ENCODE data around the gene TEKT3.

Gene TEKT3

GRCh38 chr17:15342460-15342859, 1.1 kb upstream of the TEKT3 start:
- Histone ChIP-seq H3K27me3 (ENCODE audit: insufficient read depth, low read length) (peaks cover 42% of the 10 kb centered on the region), H3K4me3 (ENCODE audit: low read length) (no peak overlapping the region), H3K9me3 (ENCODE audit: low read length) (no peaks in the 10 kb centered on the region), H3K4me1 (ENCODE audit: insufficient read depth, low read length) (no peaks in the 10 kb centered on the region), H3K36me3 (ENCODE audit: insufficient read depth, low read length) (no peaks in the 10 kb centered on the region), H2AFZ (ENCODE audit: low read depth, low read length) (no peak overlapping the region)

- H3K9me3 ChIP-seq (ENCODE audit: low read length): no peaks in the 10 kb centered on the region
- peak overlapping the region; percentile 70 for H2AFZ ChIP-seq (ENCODE audit: low read depth, low read length)
- H3K27me3 ChIP-seq (ENCODE audit: insufficient read depth, low read length): peaks cover 42% of the 10 kb centered on the region
- no peaks in the 10 kb centered on the region for H3K4me1 ChIP-seq (ENCODE audit: insufficient read depth, low read length)
- no peaks in the 10 kb centered on the region for H3K36me3 ChIP-seq (ENCODE audit: insufficient read depth, low read length)
- peak overlapping the region; percentile 29 for H3K4me3 ChIP-seq (ENCODE audit: low read length)
These were observed 569 bp upstream of the TEKT3 start for GRCh38 chr17:15341966-15342365.

- Histone ChIP-seq H3K4me3 (ENCODE audit: low read length) (peak overlapping the region; percentile 46), H3K27me3 (ENCODE audit: insufficient read depth, low read length) (peaks cover 42% of the 10 kb centered on the region), H3K36me3 (ENCODE audit: insufficient read depth, low read length) (no peaks in the 10 kb centered on the region), H3K9me3 (ENCODE audit: low read length) (no peaks in the 10 kb centered on the region), H3K4me1 (ENCODE audit: insufficient read depth, low read length) (no peaks in the 10 kb centered on the region), H2AFZ (ENCODE audit: low read depth, low read length) (peak overlapping the region; percentile 70)
These were observed 431 bp downstream of the TEKT3 start for GRCh38 chr17:15340966-15341365.

- peaks cover 3% of the 10 kb centered on the region for H3K27me3 ChIP-seq (ENCODE audit: insufficient read depth, low read length)
These were observed 6.0 kb downstream of the TEKT3 start for GRCh38 chr17:15335446-15335845.

GRCh38 chr17:15334266-15334665, 7.1 kb downstream of the TEKT3 start:
- H2AFZ ChIP-seq (ENCODE audit: low read depth, low read length): no peak overlapping the region
- no peaks in the 10 kb centered on the region for H3K27me3 ChIP-seq (ENCODE audit: insufficient read depth, low read length)
- H3K4me1 ChIP-seq (ENCODE audit: insufficient read depth, low read length): peaks cover 10% of the 10 kb centered on the region
- H3K9me3 ChIP-seq (ENCODE audit: low read length): peaks cover 5% of the 10 kb centered on the region
- H3K4me3 ChIP-seq (ENCODE audit: low read length): no peak overlapping the region
- no peaks in the 10 kb centered on the region for H3K36me3 ChIP-seq (ENCODE audit: insufficient read depth, low read length)

More at GRCh38 chr17:15335446-15335845, 6.0 kb downstream of the TEKT3 start:
- H3K9me3 ChIP-seq (ENCODE audit: low read length): peaks cover 5% of the 10 kb centered on the region
- peaks cover under 1% of the 10 kb centered on the region for H3K4me1 ChIP-seq (ENCODE audit: insufficient read depth, low read length)
- no peaks in the 10 kb centered on the region for H3K36me3 ChIP-seq (ENCODE audit: insufficient read depth, low read length)
- H3K4me3 ChIP-seq (ENCODE audit: low read length): no peak overlapping the region
- H2AFZ ChIP-seq (ENCODE audit: low read depth, low read length): no peak overlapping the region

GRCh38 chr17:15332338-15332737, 9.1 kb downstream of the TEKT3 start:
- Histone ChIP-seq H3K36me3 (ENCODE audit: insufficient read depth, low read length) (no peaks in the 10 kb centered on the region), H3K9me3 (ENCODE audit: low read length) (peaks cover 5% of the 10 kb centered on the region), H2AFZ (ENCODE audit: low read depth, low read length) (no peak overlapping the region), H3K4me3 (ENCODE audit: low read length) (no peak overlapping the region), H3K4me1 (ENCODE audit: insufficient read depth, low read length) (peaks cover 10% of the 10 kb centered on the region), H3K27me3 (ENCODE audit: insufficient read depth, low read length) (no peaks in the 10 kb centered on the region)

- Histone ChIP-seq H2AFZ (ENCODE audit: low read depth, low read length) (no peak overlapping the region), H3K9me3 (ENCODE audit: low read length) (no peaks in the 10 kb centered on the region), H3K4me1 (ENCODE audit: insufficient read depth, low read length) (no peaks in the 10 kb centered on the region), H3K36me3 (ENCODE audit: insufficient read depth, low read length) (no peaks in the 10 kb centered on the region), H3K4me3 (ENCODE audit: low read length) (no peak overlapping the region), H3K27me3 (ENCODE audit: insufficient read depth, low read length) (peaks cover 6% of the 10 kb centered on the region)
These were observed 18.3 kb downstream of the TEKT3 start for GRCh38 chr17:15323131-15323530.

- no peak overlapping the region for H3K4me3 ChIP-seq (ENCODE audit: low read length)
- no peaks in the 10 kb centered on the region for H3K36me3 ChIP-seq (ENCODE audit: insufficient read depth, low read length)
- H3K4me1 ChIP-seq (ENCODE audit: insufficient read depth, low read length): no peaks in the 10 kb centered on the region
- H3K9me3 ChIP-seq (ENCODE audit: low read length): no peaks in the 10 kb centered on the region
- H2AFZ ChIP-seq (ENCODE audit: low read depth, low read length): no peak overlapping the region
- H3K27me3 ChIP-seq (ENCODE audit: insufficient read depth, low read length): peaks cover 6% of the 10 kb centered on the region
These were observed 19.7 kb downstream of the TEKT3 start for GRCh38 chr17:15321556-15322251.

- H2AFZ ChIP-seq (ENCODE audit: low read depth, low read length): no peak overlapping the region
- H3K9me3 ChIP-seq (ENCODE audit: low read length): no peaks in the 10 kb centered on the region
- no peaks in the 10 kb centered on the region for H3K4me1 ChIP-seq (ENCODE audit: insufficient read depth, low read length)
- H3K27me3 ChIP-seq (ENCODE audit: insufficient read depth, low read length): no peaks in the 10 kb centered on the region
- H3K36me3 ChIP-seq (ENCODE audit: insufficient read depth, low read length): no peaks in the 10 kb centered on the region
- H3K4me3 ChIP-seq (ENCODE audit: low read length): no peak overlapping the region
These were observed 21.9 kb downstream of the TEKT3 start for GRCh38 chr17:15319452-15320010.

- Histone ChIP-seq H3K9me3 (ENCODE audit: low read length) (peaks cover 2% of the 10 kb centered on the region), H3K36me3 (ENCODE audit: insufficient read depth, low read length) (no peaks in the 10 kb centered on the region), H3K4me3 (ENCODE audit: low read length) (no peak overlapping the region), H3K4me1 (ENCODE audit: insufficient read depth, low read length) (no peaks in the 10 kb centered on the region), H3K27me3 (ENCODE audit: insufficient read depth, low read length) (no peaks in the 10 kb centered on the region), H2AFZ (ENCODE audit: low read depth, low read length) (no peak overlapping the region)
These were observed 29.4 kb downstream of the TEKT3 start for GRCh38 chr17:15311996-15312395.

- H3K36me3 ChIP-seq (ENCODE audit: insufficient read depth, low read length): no peaks in the 10 kb centered on the region
- no peaks in the 10 kb centered on the region for H3K27me3 ChIP-seq (ENCODE audit: insufficient read depth, low read length)
- no peaks in the 10 kb centered on the region for H3K4me1 ChIP-seq (ENCODE audit: insufficient read depth, low read length)
- H3K4me3 ChIP-seq (ENCODE audit: low read length): no peak overlapping the region
- H2AFZ ChIP-seq (ENCODE audit: low read depth, low read length): no peak overlapping the region
- H3K9me3 ChIP-seq (ENCODE audit: low read length): peaks cover 2% of the 10 kb centered on the region
These were observed 31.6 kb downstream of the TEKT3 start for GRCh38 chr17:15309793-15310192.

- H3K4me1 ChIP-seq (ENCODE audit: insufficient read depth, low read length): no peaks in the 10 kb centered on the region
- peaks cover 2% of the 10 kb centered on the region for H3K9me3 ChIP-seq (ENCODE audit: low read length)
- H3K36me3 ChIP-seq (ENCODE audit: insufficient read depth, low read length): no peaks in the 10 kb centered on the region
- H2AFZ ChIP-seq (ENCODE audit: low read depth, low read length): no peak overlapping the region
- no peak overlapping the region for H3K4me3 ChIP-seq (ENCODE audit: low read length)
- peaks cover 3% of the 10 kb centered on the region for H3K27me3 ChIP-seq (ENCODE audit: insufficient read depth, low read length)
These were observed 32.2 kb downstream of the TEKT3 start for GRCh38 chr17:15309236-15309635.

- peaks cover 2% of the 10 kb centered on the region for H3K9me3 ChIP-seq (ENCODE audit: low read length)
- no peaks in the 10 kb centered on the region for H3K36me3 ChIP-seq (ENCODE audit: insufficient read depth, low read length)
- no peak overlapping the region for H2AFZ ChIP-seq (ENCODE audit: low read depth, low read length)
- H3K27me3 ChIP-seq (ENCODE audit: insufficient read depth, low read length): peaks cover 3% of the 10 kb centered on the region
- H3K4me3 ChIP-seq (ENCODE audit: low read length): no peak overlapping the region
- peaks cover under 1% of the 10 kb centered on the region for H3K4me1 ChIP-seq (ENCODE audit: insufficient read depth, low read length)
These were observed 32.6 kb downstream of the TEKT3 start for GRCh38 chr17:15308758-15309157.

- Histone ChIP-seq H3K27me3 (ENCODE audit: insufficient read depth, low read length) (peaks cover 3% of the 10 kb centered on the region), H3K36me3 (ENCODE audit: insufficient read depth, low read length) (no peaks in the 10 kb centered on the region), H3K4me3 (ENCODE audit: low read length) (no peak overlapping the region), H3K4me1 (ENCODE audit: insufficient read depth, low read length) (peaks cover 9% of the 10 kb centered on the region), H3K9me3 (ENCODE audit: low read length) (peaks cover 2% of the 10 kb centered on the region), H2AFZ (ENCODE audit: low read depth, low read length) (no peak overlapping the region)
These were observed 33.7 kb downstream of the TEKT3 start for GRCh38 chr17:15307710-15308111.

Measured in neuron (in vitro differentiated cells).